Liver (tissue), 9 donors: ENCODE measurements around the gene PPP1R14C. TPM values are rescaled to one million over a fixed set of nuclear protein-coding genes. Genes with fewer than 3 reads are reported as not detected.

Source experiments
- DNase-seq: peaks from one replicate; pipeline ENCODE4 v3.0.0-alpha.2; 2017; ENCODE audit warnings: low spot score
- H3K27ac ChIP-seq, 2 donors: one replicate each; pipeline ENCODE4 v1.7.0; 2013; ENCODE audit warnings: inconsistent platforms in 2 of 2, low read length in 2 of 2, control low read depth in 1 of 2, low read depth in 1 of 2, mild to moderate bottlenecking in 1 of 2
- H3K27me3 ChIP-seq, 4 donors: one replicate each; pipeline versions ENCODE4 v1.6.1 to v1.7.0; 2013; ENCODE audit warnings: low read length in 3 of 4, inconsistent platforms in 1 of 4, mild to moderate bottlenecking in 1 of 4, moderate library complexity in 1 of 4; ENCODE audit not compliant: control insufficient read depth in 4 of 4, insufficient read depth in 4 of 4
- H3K36me3 ChIP-seq, 4 donors: one replicate each; pipeline versions ENCODE4 v1.6.1 to v1.7.0; 2013; ENCODE audit warnings: low read length in 3 of 4, mild to moderate bottlenecking in 3 of 4, low read depth in 1 of 4, moderate library complexity in 1 of 4; ENCODE audit not compliant: control insufficient read depth in 4 of 4, insufficient read depth in 3 of 4
- H3K4me1 ChIP-seq, 4 donors: one replicate each; pipeline versions ENCODE4 v1.6.1 to v1.7.0; 2013; ENCODE audit warnings: low read length in 3 of 4, mild to moderate bottlenecking in 3 of 4, moderate library complexity in 1 of 4; ENCODE audit not compliant: control insufficient read depth in 4 of 4, insufficient read depth in 4 of 4
- H3K4me3 ChIP-seq, 3 donors: one replicate each; pipeline versions ENCODE4 v1.6.1 to v1.7.0; 2013; ENCODE audit warnings: low read length in 3 of 3, control low read depth in 1 of 3, low read depth in 1 of 3, mild to moderate bottlenecking in 1 of 3
- H3K9ac ChIP-seq, 2 donors: one replicate each; pipeline ENCODE4 v1.7.0; 2013; ENCODE audit warnings: low read length in 2 of 2, mild to moderate bottlenecking in 2 of 2, moderate library complexity in 2 of 2, control low read depth in 1 of 2, low read depth in 1 of 2
- H3K9me3 ChIP-seq, 4 donors: one replicate each; pipeline versions ENCODE4 v1.6.1 to v1.7.0; 2013; ENCODE audit warnings: low read length in 3 of 4; ENCODE audit not compliant: control insufficient read depth in 4 of 4
- EGR1 ChIP-seq, 2 donors: IDR thresholded peaks; 2 replicates each; pipeline ENCODE4 v1.6.1; 2016 to 2018; ENCODE audit warnings: antibody characterized with exemption in 2 of 2, low read depth in 2 of 2
- FOXA1 ChIP-seq: IDR thresholded peaks from 2 replicates; pipeline ENCODE4 v1.6.1; 2016; ENCODE audit warnings: antibody characterized with exemption
- FOXA2 ChIP-seq: IDR thresholded peaks from 2 replicates; pipeline ENCODE4 v1.6.1; 2016; ENCODE audit warnings: antibody characterized with exemption
- HNF4A ChIP-seq, 2 donors: conservative IDR thresholded peaks; 2 replicates each; pipeline ENCODE4 v1.6.1; 2016; ENCODE audit warnings: antibody characterized with exemption in 2 of 2, mild to moderate bottlenecking in 2 of 2
- HNF4G ChIP-seq: IDR thresholded peaks from 2 replicates; pipeline ENCODE4 v1.6.1; 2016; ENCODE audit warnings: antibody characterized with exemption
- JUND ChIP-seq, 2 donors: IDR thresholded peaks; 2 replicates each; pipeline ENCODE4 v1.6.1; 2016; ENCODE audit warnings: antibody characterized with exemption in 2 of 2
- RAD21 ChIP-seq, 2 donors: IDR thresholded peaks; 2 replicates each; pipeline ENCODE4 v1.6.1; 2016; ENCODE audit warnings: antibody characterized with exemption in 2 of 2, mild to moderate bottlenecking in 2 of 2
- SP1 ChIP-seq: IDR thresholded peaks from 2 replicates; pipeline ENCODE4 v1.6.1; 2018; ENCODE audit warnings: antibody characterized with exemption, mild to moderate bottlenecking
- TAF1 ChIP-seq: conservative IDR thresholded peaks from 2 replicates; pipeline ENCODE4 v1.6.1; 2016; ENCODE audit warnings: antibody characterized with exemption, mild to moderate bottlenecking
- YY1 ChIP-seq: IDR thresholded peaks from 2 replicates; pipeline ENCODE4 v1.6.1; 2016; ENCODE audit warnings: antibody characterized with exemption, mild to moderate bottlenecking
- WGBS: extraction: QIAGEN DNeasy Blood & Tissue Kit; methylation state at CpG from one replicate; pipeline ENCODE4 v1.1.7; 2013; 5-methylcytosine and 5-hydroxymethylcytosine counted together
- polyA plus RNA-seq, 2 donors: library from polyadenylated mRNA; stranded (reverse) in 1 of 2; unstranded in 1 of 2; fragments of 200-250 nt in 1 of 2; fragments of >200 nt in 1 of 2; fragmentation: Nextera tagmentation in 1 of 2; extraction: Ambion mirVana in 1 of 2; gene quantifications; one replicate each; pipeline versions ENCODE4 v1.2.1 to v1.2.3, GENCODE V29; 2013 to 2015
- total RNA-seq, 2 donors: library from RNA; depleted of rRNA; stranded (reverse); fragments of >200 nt; gene quantifications; one replicate each; pipeline ENCODE4 v1.2.3, GENCODE V29; 2014
- TF ChIP-seq, protein P1 (sequence below): IDR thresholded peaks from 2 replicates; pipeline ENCODE4 v1.6.1; 2016; ENCODE audit warnings: antibody characterized with exemption
- TF ChIP-seq, protein P2 (sequence below): IDR thresholded peaks from 2 replicates; pipeline ENCODE4 v1.6.1; 2016; ENCODE audit warnings: antibody characterized with exemption
- TF ChIP-seq, protein P3 (sequence below): IDR thresholded peaks from 2 replicates; pipeline ENCODE4 v1.6.1; 2016; ENCODE audit warnings: antibody characterized with exemption
- donor health status: healthy.
- donor health status: healthy.
- donor health status: healthy.
- donor health status: healthy.
- donor health status: healthy.

The PPP1R14C gene
- total and polyA plus RNA-seq, 4 donors = 0.05 TPM; not detected in 3

DNA sequence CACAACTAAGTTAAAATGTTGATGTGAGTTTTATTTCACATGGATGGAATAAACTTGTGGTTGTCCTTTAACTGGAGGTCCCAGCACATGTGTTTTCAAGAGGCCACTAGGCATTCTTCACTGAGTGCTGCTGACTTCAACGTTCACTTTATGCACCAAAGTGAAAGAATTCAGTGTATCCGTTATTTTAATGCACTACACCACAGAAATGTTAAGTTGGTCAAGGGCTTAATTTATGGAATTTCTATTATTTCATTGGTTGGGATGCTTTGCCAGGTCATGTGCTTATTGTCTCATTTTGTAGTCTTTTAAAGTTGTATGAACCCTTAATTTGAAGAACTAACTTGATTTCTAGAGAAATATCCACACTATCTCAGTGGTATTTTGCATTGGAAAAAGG is 106.4 kb downstream of the PPP1R14C start (continued):
- TF ChIP-seq, protein P1, sequence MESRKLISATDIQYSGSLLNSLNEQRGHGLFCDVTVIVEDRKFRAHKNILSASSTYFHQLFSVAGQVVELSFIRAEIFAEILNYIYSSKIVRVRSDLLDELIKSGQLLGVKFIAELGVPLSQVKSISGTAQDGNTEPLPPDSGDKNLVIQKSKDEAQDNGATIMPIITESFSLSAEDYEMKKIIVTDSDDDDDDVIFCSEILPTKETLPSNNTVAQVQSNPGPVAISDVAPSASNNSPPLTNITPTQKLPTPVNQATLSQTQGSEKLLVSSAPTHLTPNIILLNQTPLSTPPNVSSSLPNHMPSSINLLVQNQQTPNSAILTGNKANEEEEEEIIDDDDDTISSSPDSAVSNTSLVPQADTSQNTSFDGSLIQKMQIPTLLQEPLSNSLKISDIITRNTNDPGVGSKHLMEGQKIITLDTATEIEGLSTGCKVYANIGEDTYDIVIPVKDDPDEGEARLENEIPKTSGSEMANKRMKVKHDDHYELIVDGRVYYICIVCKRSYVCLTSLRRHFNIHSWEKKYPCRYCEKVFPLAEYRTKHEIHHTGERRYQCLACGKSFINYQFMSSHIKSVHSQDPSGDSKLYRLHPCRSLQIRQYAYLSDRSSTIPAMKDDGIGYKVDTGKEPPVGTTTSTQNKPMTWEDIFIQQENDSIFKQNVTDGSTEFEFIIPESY = no peak
- TF ChIP-seq FOXA2 (no peak), FOXA1 (no peak), TAF1 (no peak), EGR1 (IDR thresholded peaks at IDR 0.05; ENCODE audit: low read depth in 2 of 2) (no peak), SP1 (no peak), RAD21 (IDR thresholded peaks at IDR 0.05) (no peak), JUND (IDR thresholded peaks at IDR 0.05) (no peak), HNF4A (conservative IDR thresholded peaks at IDR 0.05) (no peak)

DNA sequence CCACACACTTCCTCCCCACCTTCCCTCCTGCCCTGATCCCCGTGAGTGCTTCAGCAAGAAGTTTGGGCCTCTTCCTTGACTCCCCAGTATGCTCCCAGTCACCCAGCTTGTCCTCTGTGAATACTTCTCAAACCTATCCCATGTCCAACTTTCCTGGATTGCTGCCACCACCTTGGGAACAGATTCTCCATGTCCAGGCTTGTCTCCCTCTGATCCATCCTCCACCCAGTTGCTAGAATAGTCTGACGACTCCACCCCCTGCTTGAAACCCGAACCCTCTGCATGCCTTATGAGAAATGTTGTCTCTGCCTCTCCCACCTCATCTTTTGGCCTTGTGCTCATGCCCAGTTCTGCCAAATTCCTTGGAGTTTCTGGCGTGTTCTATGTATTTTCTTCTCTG is 108.0 kb downstream of the PPP1R14C start:
- H3K27me3 ChIP-seq = no peaks in the 10 kb centered on the region
- H3K4me3 ChIP-seq = no peak overlapping the region
- H3K4me1 ChIP-seq = no peaks in the 10 kb centered on the region
- WGBS = 64% methylated on average over 4 of the region's 4 CpGs
- no peak for DNase-seq
- TF ChIP-seq YY1 (no peak), HNF4G (no peak), EGR1 (IDR thresholded peaks at IDR 0.05; ENCODE audit: low read depth in 2 of 2) (no peak), SP1 (no peak), JUND (IDR thresholded peaks at IDR 0.05) (no peak), FOXA2 (no peak), TAF1 (no peak)
- TF ChIP-seq, protein P2, sequence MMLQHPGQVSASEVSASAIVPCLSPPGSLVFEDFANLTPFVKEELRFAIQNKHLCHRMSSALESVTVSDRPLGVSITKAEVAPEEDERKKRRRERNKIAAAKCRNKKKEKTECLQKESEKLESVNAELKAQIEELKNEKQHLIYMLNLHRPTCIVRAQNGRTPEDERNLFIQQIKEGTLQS = no peak
- TF ChIP-seq, protein P1 = no peak
- TF ChIP-seq, protein P3, sequence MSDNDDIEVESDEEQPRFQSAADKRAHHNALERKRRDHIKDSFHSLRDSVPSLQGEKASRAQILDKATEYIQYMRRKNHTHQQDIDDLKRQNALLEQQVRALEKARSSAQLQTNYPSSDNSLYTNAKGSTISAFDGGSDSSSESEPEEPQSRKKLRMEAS = no peak
- no peak overlapping the region for H3K9ac ChIP-seq
- H3K9me3 ChIP-seq = peaks cover 0 to 7% (median 3%) of the 10 kb centered on the region in 4 donors
- no peaks in the 10 kb centered on the region for H3K36me3 ChIP-seq
- H3K27ac ChIP-seq = no peak overlapping the region

DNA sequence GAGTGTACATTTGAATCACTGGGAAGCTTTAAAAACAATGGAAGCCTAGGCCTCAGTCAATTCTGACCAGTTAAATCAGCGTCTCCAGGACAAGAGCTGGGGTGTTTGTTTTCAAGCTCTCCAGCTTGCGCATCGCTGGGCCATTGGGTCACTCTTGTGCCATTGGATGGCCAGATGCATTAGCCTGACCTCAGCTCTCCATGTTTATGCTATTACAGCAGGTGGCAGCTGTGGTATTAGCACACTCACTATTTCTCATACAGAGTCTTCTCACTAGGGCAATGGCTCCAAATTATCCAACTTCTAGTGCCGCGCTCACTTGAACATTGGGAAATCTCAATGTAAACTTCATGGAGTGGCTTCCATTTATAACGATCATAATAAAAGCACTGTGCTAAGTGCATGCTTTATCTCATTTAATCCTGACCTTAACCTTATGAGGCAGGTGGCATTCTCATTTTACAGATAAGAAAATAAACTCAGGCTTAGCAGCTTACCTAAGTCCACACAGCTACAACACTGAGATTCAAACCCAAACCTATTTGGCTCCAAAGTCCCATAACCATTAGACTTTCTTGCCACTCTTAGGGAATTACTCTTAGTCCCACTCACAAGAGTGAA is 108.8 kb downstream of the PPP1R14C start:
- Histone ChIP-seq H3K36me3 (no peaks in the 10 kb centered on the region), H3K9me3 (peaks cover 0 to 7% (median 3%) of the 10 kb centered on the region in 4 donors), H3K27me3 (no peaks in the 10 kb centered on the region), H3K27ac (no peak overlapping the region), H3K4me1 (no peaks in the 10 kb centered on the region), H3K9ac (no peak overlapping the region), H3K4me3 (no peak overlapping the region)
- TF ChIP-seq FOXA2 = no peak
- no peak for TF ChIP-seq EGR1 (IDR thresholded peaks at IDR 0.05; ENCODE audit: low read depth in 2 of 2)
- TF ChIP-seq YY1 = no peak
- no peak for DNase-seq
- WGBS = 95% methylated on average over 6 of the region's 6 CpGs
